NCI-H345 treated with DMSO at 0.1 percent for 48 hours (cell line): Measurements from ENCODE around the gene POLE4.

ENCODE experiments used
- DNase-seq: peaks from one replicate; lab custom pipeline; 2025; ENCODE audit not compliant: unreplicated experiment; lab: John Stamatoyannopoulos, UW

POLE4 gene

GRCh38 chr2:74939919-74940812 lies 18.3 kb upstream of the POLE4 start:
- DNase-seq, result no peak

- no peak for DNase-seq
Measured at GRCh38 chr2:74941284-74941683, 17.2 kb upstream of the POLE4 start.

- DNase-seq, result no peak
Measured at GRCh38 chr2:74942263-74942662, 16.2 kb upstream of the POLE4 start.

- DNase-seq, result no peak
Measured at GRCh38 chr2:74944987-74945787, 13.3 kb upstream of the POLE4 start.

GRCh38 chr2:74945788-74946331 lies 12.6 kb upstream of the POLE4 start:
- DNase-seq, result no peak

GRCh38 chr2:74947703-74948102 lies 10.7 kb upstream of the POLE4 start:
- DNase-seq, result no peak

- DNase-seq, result no peak
Measured at GRCh38 chr2:74948779-74949178, 9.7 kb upstream of the POLE4 start.

GRCh38 chr2:74951211-74951754 lies 7.2 kb upstream of the POLE4 start:
- no peak for DNase-seq

GRCh38 chr2:74952575-74952974 lies 5.9 kb upstream of the POLE4 start:
- no peak for DNase-seq

GRCh38 chr2:74953796-74954499 lies 4.5 kb upstream of the POLE4 start:
- DNase-seq, result no peak

- DNase-seq, result no peak
Measured at GRCh38 chr2:74954500-74954874, 4.0 kb upstream of the POLE4 start.

GRCh38 chr2:74957886-74958273 lies 563 bp upstream of the POLE4 start:
- no peak for DNase-seq

GRCh38 chr2:74959106-74959751 lies 786 bp downstream of the POLE4 start:
- DNase-seq, result no peak

- DNase-seq, result no peak
Measured at GRCh38 chr2:74966887-74967286, 8.4 kb downstream of the POLE4 start.

GRCh38 chr2:74975016-74975415 lies 16.6 kb downstream of the POLE4 start:
- no peak for DNase-seq

- no peak for DNase-seq
Measured at GRCh38 chr2:74979844-74980243, 21.4 kb downstream of the POLE4 start.

- no peak for DNase-seq
Measured at GRCh38 chr2:74982577-74982976, 24.1 kb downstream of the POLE4 start.

- DNase-seq, result no peak
Measured at GRCh38 chr2:74983631-74984392, 25.4 kb downstream of the POLE4 start.

- DNase-seq, result no peak
Measured at GRCh38 chr2:74984947-74985637, 26.6 kb downstream of the POLE4 start.
